Measurements from ENCODE around the gene CNTROB.
A peak's percentile ranks its signal among the peaks of the same experiment; 100 is the strongest.

The CNTROB gene

GRCh38 chr17:7931709-7932482 is at the start of gene CNTROB, which contains the start of gene TRAPPC1:
Gene CNTROB, plus strand, starts transcription at chr17:7932206. Its CDS starts 874 bp downstream, at chr17:7933080.
Gene TRAPPC1, minus strand, starts transcription at chr17:7931946. Its CDS starts 117 bp downstream, at chr17:7931829.
- peak; percentile 97 for DNase-seq (ENCODE audit: low read depth)

GRCh38 chr17:7882629-7883028 is 49.4 kb upstream of the CNTROB start:
- DNase-seq (ENCODE audit: low read depth): no peak

GRCh38 chr17:7883781-7884386 is 48.1 kb upstream of the CNTROB start:
- DNase-seq (ENCODE audit: low read depth): no peak

GRCh38 chr17:7884581-7885366 is 47.2 kb upstream of the CNTROB start:
- no peak for DNase-seq (ENCODE audit: low read depth)

GRCh38 chr17:7885367-7886226 is 46.4 kb upstream of the CNTROB start:
- DNase-seq (ENCODE audit: low read depth): no peak

- DNase-seq (ENCODE audit: low read depth): no peak
These were observed 45.6 kb upstream of the CNTROB start for GRCh38 chr17:7886227-7887037.

GRCh38 chr17:7887038-7887481 is 44.9 kb upstream of the CNTROB start:
- no peak for DNase-seq (ENCODE audit: low read depth)

GRCh38 chr17:7887482-7888183 is 44.4 kb upstream of the CNTROB start:
- DNase-seq (ENCODE audit: low read depth): peak; percentile 92

GRCh38 chr17:7888184-7888920 is 43.7 kb upstream of the CNTROB start, which contains the start of gene CHD3:
Gene CHD3, plus strand, starts transcription at chr17:7888789. Its CDS starts 212 bp downstream, at chr17:7889001.
- DNase-seq (ENCODE audit: low read depth): no peak

- peak; percentile 51 for DNase-seq (ENCODE audit: low read depth)
These were observed 42.6 kb upstream of the CNTROB start for GRCh38 chr17:7889166-7889955.

- no peak for DNase-seq (ENCODE audit: low read depth)
These were observed 38.7 kb upstream of the CNTROB start for GRCh38 chr17:7893187-7893880.

- DNase-seq (ENCODE audit: low read depth): no peak
These were observed 37.8 kb upstream of the CNTROB start for GRCh38 chr17:7894226-7894625.

- no peak for DNase-seq (ENCODE audit: low read depth)
These were observed 37.1 kb upstream of the CNTROB start for GRCh38 chr17:7894866-7895265.

GRCh38 chr17:7897090-7897489 is 34.9 kb upstream of the CNTROB start:
- no peak for DNase-seq (ENCODE audit: low read depth)

- no peak for DNase-seq (ENCODE audit: low read depth)
These were observed 34.2 kb upstream of the CNTROB start for GRCh38 chr17:7897773-7898172.

- DNase-seq (ENCODE audit: low read depth): no peak
These were observed 28.6 kb upstream of the CNTROB start for GRCh38 chr17:7903154-7904103.

- no peak for DNase-seq (ENCODE audit: low read depth)
These were observed 22.9 kb upstream of the CNTROB start for GRCh38 chr17:7909089-7909488.

All from HS-5 (cell line).